Mucosa of gallbladder (tissue), 1 donor: ENCODE measurements around the gene FAM187B. TPM values are rescaled to one million over a fixed set of nuclear protein-coding genes. Genes with fewer than 3 reads are reported as not detected.

Experiments used
- DNase-seq: peaks from one replicate; pipeline ENCODE4 v3.0.0-alpha.2; 2020; ENCODE audit warnings: low spot score
- total RNA-seq: library from RNA; stranded (reverse); gene quantifications from one replicate; pipeline ENCODE4 v1.2.1, GENCODE V29; 2021
- donor health status: DM: no; HTN: no; CAD: no.

FAM187B gene
- not detected for total RNA-seq

GRCh38 chr19:35228177-35228930, at the start of gene FAM187B:
FAM187B (minus strand) TSS chr19:35228739; CDS start chr19:35228680, 59 bp downstream.
- no peak for DNase-seq

GRCh38 chr19:35276706-35277281, 48.3 kb upstream of the FAM187B start:
- no peak for DNase-seq

GRCh38 chr19:35274323-35274722, 45.8 kb upstream of the FAM187B start:
- DNase-seq = no peak

GRCh38 chr19:35273686-35274259, 45.2 kb upstream of the FAM187B start:
- DNase-seq = no peak

GRCh38 chr19:35272954-35273649, 44.6 kb upstream of the FAM187B start:
- DNase-seq = no peak

GRCh38 chr19:35272122-35272719, 43.7 kb upstream of the FAM187B start:
- DNase-seq = no peak

GRCh38 chr19:35271546-35271945, 43.0 kb upstream of the FAM187B start:
- no peak for DNase-seq

- no peak for DNase-seq
Observed at GRCh38 chr19:35270381-35270811, 41.9 kb upstream of the FAM187B start.

GRCh38 chr19:35269438-35270117, 41.0 kb upstream of the FAM187B start:
- DNase-seq = peak; percentile 87

GRCh38 chr19:35268536-35269437, 40.2 kb upstream of the FAM187B start, which contains the start of gene USF2:
USF2 (plus strand) TSS chr19:35268962; CDS start chr19:35269102, 140 bp downstream.
- peak; percentile 73 for DNase-seq

- DNase-seq = peak; percentile 65
Observed at GRCh38 chr19:35267818-35268535, 39.4 kb upstream of the FAM187B start.

- DNase-seq = peak; percentile 28
Observed at GRCh38 chr19:35267353-35267817, 38.8 kb upstream of the FAM187B start.

GRCh38 chr19:35266520-35267352, 38.2 kb upstream of the FAM187B start:
- DNase-seq = no peak

GRCh38 chr19:35265900-35266519, 37.5 kb upstream of the FAM187B start:
- no peak for DNase-seq

GRCh38 chr19:35265126-35265899, 36.8 kb upstream of the FAM187B start:
- no peak for DNase-seq

- DNase-seq = no peak
Observed at GRCh38 chr19:35264268-35265125, 36.0 kb upstream of the FAM187B start.
